ENCODE data around the gene RNF180. TPM values are rescaled to one million over a fixed set of nuclear protein-coding genes. Genes with fewer than 3 reads are reported as not detected.
A peak's percentile ranks its signal among the peaks of the same experiment; 100 is the strongest.

Gene RNF180
- total and polyA plus RNA-seq, 2 of the 8 experiments (the other 6 are each of a cell fraction or from before 2014, with no cell fraction given): 0.39 to 2.3 TPM

DNA sequence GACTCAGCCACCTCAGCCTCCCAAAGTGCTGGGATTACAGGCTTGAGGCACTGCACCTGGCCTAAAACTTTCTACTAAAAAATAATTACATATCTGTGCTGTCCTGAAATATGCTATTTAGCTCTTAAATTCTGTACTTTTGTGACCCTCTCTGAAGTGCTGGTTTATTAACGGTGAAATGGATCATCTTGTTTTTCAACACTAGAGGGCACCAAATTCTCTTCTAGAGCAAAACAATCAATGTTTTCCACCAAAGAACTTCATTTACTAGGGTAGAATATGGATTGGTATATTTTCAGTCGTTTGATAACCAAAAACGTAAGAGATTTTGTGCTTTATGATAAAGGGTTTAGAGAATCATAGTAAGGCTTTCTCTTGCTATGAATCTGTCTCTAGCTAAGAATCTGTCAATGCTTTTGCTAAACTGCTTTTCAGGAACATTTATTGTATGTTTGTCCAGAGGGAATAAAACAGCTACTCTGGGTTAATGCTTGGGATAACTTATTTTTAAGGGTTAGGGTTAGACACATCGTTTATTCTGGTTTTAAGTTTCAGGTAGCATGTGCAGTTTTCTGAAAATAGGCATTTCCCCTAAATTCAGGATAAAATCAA lies 63.6 kb downstream of the RNF180 start:
- no peak overlapping the region for H2AK5ac ChIP-seq (ENCODE audit: low read depth, low read length)
- no peak overlapping the region for H3K18ac ChIP-seq (ENCODE audit: extremely low read depth, low read length)
- peaks cover 6 to 18% of the 10 kb centered on the region in 2 experiments; a peak in 3 of 4 replicates for H3K9me3 ChIP-seq (ENCODE audit: insufficient read depth in 2 of 2, low read depth in 1 of 2, low read length in 1 of 2)
- H3K27ac ChIP-seq (ENCODE audit: low read depth, low read length): no peak overlapping the region
- H3K56ac ChIP-seq (replicated peaks; ENCODE audit: insufficient read length, low read depth, low read length): no peak overlapping the region
- H3K79me1 ChIP-seq (ENCODE audit: low read depth, low read length): no peaks in the 10 kb centered on the region
- no peak overlapping the region for H3K4me2 ChIP-seq (ENCODE audit: insufficient read depth in 1 of 2, low read depth in 2 of 2, low read length in 2 of 2)
- no peak overlapping the region for H2BK5ac ChIP-seq (ENCODE audit: low read depth, low read length)
- no peaks in the 10 kb centered on the region for H3K27me3 ChIP-seq (replicated peaks in 1 of 4; ENCODE audit: control insufficient read depth in 3 of 4, extremely low read depth in 1 of 4, insufficient read depth in 3 of 4, low read length in 3 of 4)
- no peak for DNase-seq (ENCODE audit: low read depth in 1 of 2, low spot score in 2 of 2)
- no peak overlapping the region for H2BK12ac ChIP-seq (ENCODE audit: low read depth, low read length)
- H4K91ac ChIP-seq (replicated peaks; ENCODE audit: insufficient read length, low read length): no peak overlapping the region
- no peak overlapping the region for H4K5ac ChIP-seq (ENCODE audit: insufficient read length, low read depth, low read length)
- CTCF ChIA-PET (ENCODE audit: partially characterized antibody): interaction anchor here (0.5 to 6.0 kb wide), 38 partner anchors 9 to 608 kb away, joined by 3 to 81 read pairs (median 4); no protein-coding TSS in a partner anchor
- no peak overlapping the region for H3K4ac ChIP-seq (replicated peaks; ENCODE audit: insufficient read length, low read depth, low read length)
- H2AFZ ChIP-seq (ENCODE audit: low read length): no peak overlapping the region
- no peaks in the 10 kb centered on the region for H4K20me1 ChIP-seq (replicated peaks in 1 of 2; ENCODE audit: control insufficient read depth in 1 of 2, insufficient read depth in 2 of 2, low read length in 2 of 2)
- TF ChIP-seq TBP (IDR thresholded peaks at IDR 0.05; ENCODE audit: low read depth, low read length) (no peak), RAD21 (IDR thresholded peaks at IDR 0.05 in 1 of 2, conservative IDR thresholded peaks at IDR 0.05 in 1 of 2; ENCODE audit: low read depth in 2 of 2, low read length in 2 of 2) (peak; percentile 68 to 80), SIX5 (IDR thresholded peaks at IDR 0.05; ENCODE audit: low read depth, low read length) (no peak), ZNF274 (IDR thresholded peaks at IDR 0.05; ENCODE audit: borderline replicate concordance, extremely low read depth, low read length) (no peak), CREB1 (IDR thresholded peaks at IDR 0.05) (no peak)
- TF ChIP-seq, protein P1, sequence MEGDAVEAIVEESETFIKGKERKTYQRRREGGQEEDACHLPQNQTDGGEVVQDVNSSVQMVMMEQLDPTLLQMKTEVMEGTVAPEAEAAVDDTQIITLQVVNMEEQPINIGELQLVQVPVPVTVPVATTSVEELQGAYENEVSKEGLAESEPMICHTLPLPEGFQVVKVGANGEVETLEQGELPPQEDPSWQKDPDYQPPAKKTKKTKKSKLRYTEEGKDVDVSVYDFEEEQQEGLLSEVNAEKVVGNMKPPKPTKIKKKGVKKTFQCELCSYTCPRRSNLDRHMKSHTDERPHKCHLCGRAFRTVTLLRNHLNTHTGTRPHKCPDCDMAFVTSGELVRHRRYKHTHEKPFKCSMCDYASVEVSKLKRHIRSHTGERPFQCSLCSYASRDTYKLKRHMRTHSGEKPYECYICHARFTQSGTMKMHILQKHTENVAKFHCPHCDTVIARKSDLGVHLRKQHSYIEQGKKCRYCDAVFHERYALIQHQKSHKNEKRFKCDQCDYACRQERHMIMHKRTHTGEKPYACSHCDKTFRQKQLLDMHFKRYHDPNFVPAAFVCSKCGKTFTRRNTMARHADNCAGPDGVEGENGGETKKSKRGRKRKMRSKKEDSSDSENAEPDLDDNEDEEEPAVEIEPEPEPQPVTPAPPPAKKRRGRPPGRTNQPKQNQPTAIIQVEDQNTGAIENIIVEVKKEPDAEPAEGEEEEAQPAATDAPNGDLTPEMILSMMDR (IDR thresholded peaks at IDR 0.05; ENCODE audit: control extremely low read depth in 1 of 3, insufficient read depth in 1 of 3, low read depth in 1 of 3, low read length in 3 of 3): peak in 2 of 3 experiments; percentile 33 to 54; a peak in 2 of 4 replicates
- POLR2A ChIA-PET (ENCODE audit: partially characterized antibody): no interaction called here
- no peak overlapping the region for H3K23ac ChIP-seq (ENCODE audit: insufficient read length)
- H3K36me3 ChIP-seq (ENCODE audit: control insufficient read depth in 2 of 4, insufficient read depth in 4 of 4, low read length in 3 of 4): peaks cover 0 to 11% (median 0%) of the 10 kb centered on the region in 4 experiments; a peak in 2 of 8 replicates
- FAIRE-seq: peak; percentile 24
- no peak overlapping the region for H2BK20ac ChIP-seq (ENCODE audit: low read length)
- H4K8ac ChIP-seq (ENCODE audit: extremely low read depth, insufficient read depth, low read length): no peak overlapping the region
- no peak overlapping the region for H3K14ac ChIP-seq (ENCODE audit: insufficient read length)
- no peaks in the 10 kb centered on the region for H3K79me2 ChIP-seq (ENCODE audit: control insufficient read depth in 1 of 2, insufficient read depth in 2 of 2, low read length in 2 of 2)
- no peaks in the 10 kb centered on the region for H3K23me2 ChIP-seq (ENCODE audit: low read depth, low read length)
- H3K4me3 ChIP-seq (ENCODE audit: extremely low read depth in 1 of 4, insufficient read depth in 2 of 4, low read depth in 3 of 4, low read length in 4 of 4): no peak overlapping the region
- H3K9ac ChIP-seq (replicated peaks in 1 of 4; ENCODE audit: extremely low read depth in 1 of 4, low read depth in 3 of 4, low read length in 3 of 4): no peak overlapping the region
- no peaks in the 10 kb centered on the region for H3K4me1 ChIP-seq (replicated peaks in 1 of 4; ENCODE audit: control insufficient read depth in 3 of 4, insufficient read depth in 4 of 4, low read length in 3 of 4)
- H2BK120ac ChIP-seq (replicated peaks; ENCODE audit: low read depth, low read length): no peak overlapping the region
- WGBS, 2 experiments (ENCODE audit: extremely low coverage in 1 of 2, insufficient coverage in 1 of 2, insufficient read length in 1 of 2, insufficient replicate concordance in 2 of 2, low coverage in 1 of 2, low lambda C conversion rate in 2 of 2, missing lambda C conversion rate in 1 of 2): 19% methylated on average over 4 of the region's 4 CpGs; no CpG with 5 or more reads in 1 of the 2 experiments
- H2BK15ac ChIP-seq (ENCODE audit: low read length): no peak overlapping the region
